MCF 10A (cell line): ENCODE results near the gene COL25A1. TPM values are rescaled to one million over a fixed set of nuclear protein-coding genes. Genes with fewer than 3 reads are reported as not detected.

Experiments used
- BruUV-seq: library from RNA; stranded (reverse); fragments of 400-500 nt; replicated peaks from 2 replicates; lab custom pipeline; 2021; lab: Mats Ljungman, UMichigan
- CTCF ChIA-PET: fragments of 300-600 bp; sonication (Branson Sonifier 250); formaldehyde crosslinking; extraction: SDS; loops from one replicate; lab custom pipeline; 2021; ENCODE audit warnings: antibody characterized with exemption, inconsistent platforms; lab: Yijun Ruan, JAX
- POLR2A ChIA-PET: fragments of 300-600, 350-650 bp; sonication (Branson Sonifier 250); formaldehyde crosslinking; extraction: SDS; loops from one replicate; lab custom pipeline; 2020; ENCODE audit warnings: antibody characterized with exemption, inconsistent platforms; lab: Yijun Ruan, JAX
- DNase-seq: peaks from one replicate; pipeline ENCODE4 v3.0.0-alpha.2; 2018; ENCODE audit not compliant: unreplicated experiment
- H3K27ac Mint-ChIP-seq: one replicate; pipeline ENCODE4 v1.8.0; 2022; ENCODE audit warnings: mild to moderate bottlenecking, low read depth, mixed read lengths; ENCODE audit not compliant: unreplicated experiment
- H3K27me3 Mint-ChIP-seq: one replicate; pipeline ENCODE4 v1.8.0; 2022; ENCODE audit warnings: mixed read lengths; ENCODE audit not compliant: insufficient read depth, unreplicated experiment
- H3K36me3 Mint-ChIP-seq: one replicate; pipeline ENCODE4 v1.8.0; 2022; ENCODE audit warnings: mild to moderate bottlenecking, moderate library complexity, mixed read lengths; ENCODE audit not compliant: insufficient read depth, unreplicated experiment
- H3K4me1 Mint-ChIP-seq: one replicate; pipeline ENCODE4 v1.8.0; 2022; ENCODE audit warnings: mixed read lengths; ENCODE audit not compliant: insufficient read depth, unreplicated experiment
- H3K4me3 Mint-ChIP-seq: one replicate; pipeline ENCODE4 v1.8.0; 2022; ENCODE audit warnings: mild to moderate bottlenecking, moderate library complexity, mixed read lengths; ENCODE audit not compliant: unreplicated experiment
- H3K9me3 Mint-ChIP-seq: one replicate; pipeline ENCODE4 v1.8.0; 2022; ENCODE audit warnings: mixed read lengths; ENCODE audit not compliant: unreplicated experiment
- CTCF ChIP-seq: fragments of 200-600 bp; IDR thresholded peaks from one replicate; pipeline ENCODE4 v1.8.0; 2022; ENCODE audit warnings: antibody characterized with exemption, mild to moderate bottlenecking; ENCODE audit not compliant: unreplicated experiment
- intact Hi-C: fragments of 100-400 bp; cut with micrococcal nuclease; formaldehyde crosslinking; loops from 2 replicates; pipeline ENCODE4 v1.14.1; 2022
- total RNA-seq: library from RNA; stranded (reverse); gene quantifications from 2 replicates; pipeline ENCODE4 v1.2.3, GENCODE V29; 2022

Gene COL25A1
- total RNA-seq, 1 experiment from 2014 or later: not detected

GRCh38 chr4:109020861-109021260, 281.6 kb downstream of the COL25A1 start:
- no peaks in the 10 kb centered on the region for H3K27me3 Mint-ChIP-seq
- H3K27ac Mint-ChIP-seq: no peak overlapping the region
- H3K4me3 Mint-ChIP-seq: no peak overlapping the region
- H3K36me3 Mint-ChIP-seq: peaks cover 6% of the 10 kb centered on the region
- no peaks in the 10 kb centered on the region for H3K4me1 Mint-ChIP-seq
- no peak for TF ChIP-seq CTCF
- H3K9me3 Mint-ChIP-seq: peaks cover 7% of the 10 kb centered on the region
- CTCF ChIA-PET: interaction anchor here (0.5 kb wide), 1 partner anchor 45 kb away, joined by 3 read pairs; no protein-coding TSS in a partner anchor
- no TSS peak for BruUV-seq
- intact Hi-C loops: no loop called here
- DNase-seq: no peak
- POLR2A ChIA-PET: no interaction called here

- POLR2A ChIA-PET: no interaction called here
- no TSS peak for BruUV-seq
- TF ChIP-seq CTCF: no peak
- Mint-ChIP-seq H3K27ac (no peak overlapping the region), H3K4me3 (no peak overlapping the region), H3K27me3 (no peaks in the 10 kb centered on the region), H3K4me1 (no peaks in the 10 kb centered on the region), H3K36me3 (peaks cover 6% of the 10 kb centered on the region), H3K9me3 (no peaks in the 10 kb centered on the region)
- intact Hi-C loops: no loop called here
- CTCF ChIA-PET: no interaction called here
- no peak for DNase-seq
Observed at GRCh38 chr4:109016200-109016599, 286.3 kb downstream of the COL25A1 start.

GRCh38 chr4:109015413-109015810, 287.0 kb downstream of the COL25A1 start:
- no peaks in the 10 kb centered on the region for H3K4me1 Mint-ChIP-seq
- no peak overlapping the region for H3K27ac Mint-ChIP-seq
- H3K9me3 Mint-ChIP-seq: no peaks in the 10 kb centered on the region
- TF ChIP-seq CTCF: no peak
- peaks cover 6% of the 10 kb centered on the region for H3K36me3 Mint-ChIP-seq
- BruUV-seq: no TSS peak
- no peak overlapping the region for H3K4me3 Mint-ChIP-seq
- intact Hi-C loops: no loop called here
- no peaks in the 10 kb centered on the region for H3K27me3 Mint-ChIP-seq
- ChIA-PET POLR2A (no interaction called here), CTCF (interaction anchor here (0.6 kb wide), 1 partner anchor 619 kb away, joined by 3 read pairs; no protein-coding TSS in a partner anchor)
- DNase-seq: no peak

GRCh38 chr4:109014593-109015412, 287.7 kb downstream of the COL25A1 start:
- intact Hi-C loops: no loop called here
- ChIA-PET POLR2A (no interaction called here), CTCF (no interaction called here)
- TF ChIP-seq CTCF: no peak
- H3K9me3 Mint-ChIP-seq: no peaks in the 10 kb centered on the region
- BruUV-seq: no TSS peak
- H3K4me1 Mint-ChIP-seq: peaks cover 2% of the 10 kb centered on the region
- H3K27ac Mint-ChIP-seq: no peak overlapping the region
- H3K36me3 Mint-ChIP-seq: peaks cover 6% of the 10 kb centered on the region
- no peak for DNase-seq
- no peaks in the 10 kb centered on the region for H3K27me3 Mint-ChIP-seq
- no peak overlapping the region for H3K4me3 Mint-ChIP-seq
